Peyer's patch (tissue), 4 donors: ENCODE data around the gene CELF2.

ENCODE experiments used
- CTCF ChIP-seq, 6 experiments: fragments of 450-650 bp in 4 of 6; fragments of 200-600 bp in 2 of 6; sonication (generic) in 1 of 6; IDR thresholded peaks; one replicate each; pipeline ENCODE4 v1.5.1; 2017 to 2019; ENCODE audit warnings: antibody characterized with exemption in 6 of 6, mild to moderate bottlenecking in 3 of 6, moderate library complexity in 1 of 6
- POLR2A ChIP-seq, 2 donors: fragments of 450-650 bp; IDR thresholded peaks; one replicate each; pipeline ENCODE4 v1.5.1; 2017; ENCODE audit warnings: antibody characterized with exemption in 2 of 2, mild to moderate bottlenecking in 2 of 2, moderate library complexity in 2 of 2

GRCh38 chr10:11238893-11239292 lies 221.2 kb downstream of the CELF2 start:
- no peak for TF ChIP-seq CTCF (IDR thresholded peaks at IDR 0.05)
- no peak for TF ChIP-seq POLR2A (IDR thresholded peaks at IDR 0.05)
